Activated CD4-positive, alpha-beta T cell treated with anti-CD3 and anti-CD28 coated beads for 36 hours (primary cell): Measurements from ENCODE around the gene FRMD8. TPM values are rescaled to one million over a fixed set of nuclear protein-coding genes. Genes with fewer than 3 reads are reported as not detected.

ENCODE experiments used
- ATAC-seq: fragments of 200-7000 bp; cut with Tn5 transposase; one replicate; pipeline ENCODE4 v1.10.0; 2021; ENCODE audit warnings: mild to moderate bottlenecking, moderate library complexity
- CTCF ChIA-PET: fragments of 350-600 bp; sonication (Branson Sonifier 250); formaldehyde crosslinking; loops from one replicate; lab custom pipeline; 2021; ENCODE audit warnings: antibody characterized with exemption; lab: Charles Lee
- POLR2A ChIA-PET: fragments of 350-600 bp; sonication (Branson Sonifier 250); formaldehyde crosslinking; loops from one replicate; lab custom pipeline; 2021; ENCODE audit warnings: antibody characterized with exemption, inconsistent platforms; lab: Charles Lee
- DNase-seq: peaks from one replicate; pipeline ENCODE4 v3.0.0-alpha.2; 2020
- H3K27ac Mint-ChIP-seq: one replicate; pipeline ENCODE4 v1.8.0; 2021; ENCODE audit warnings: mixed read lengths
- H3K27me3 Mint-ChIP-seq: one replicate; pipeline ENCODE4 v1.8.0; 2021; ENCODE audit warnings: mixed read lengths
- H3K36me3 Mint-ChIP-seq: one replicate; pipeline ENCODE4 v1.8.0; 2021; ENCODE audit warnings: low read depth, mixed read lengths
- H3K4me1 Mint-ChIP-seq: one replicate; pipeline ENCODE4 v1.8.0; 2021; ENCODE audit warnings: mixed read lengths
- H3K4me3 Mint-ChIP-seq: one replicate; pipeline ENCODE4 v1.8.0; 2021; ENCODE audit warnings: mild to moderate bottlenecking, moderate library complexity, mixed read lengths
- H3K9me3 Mint-ChIP-seq: one replicate; pipeline ENCODE4 v1.8.0; 2021; ENCODE audit warnings: low read depth, mixed read lengths
- intact Hi-C, 2 experiments: fragments of 100-400 bp; cut with DNase I in 1 of 2; cut with micrococcal nuclease in 1 of 2; formaldehyde crosslinking; loops; one replicate each; pipeline versions ENCODE4 v1.14.2 to v1.15.1; 2022 to 2024; cut with DNase I, micrococcal nuclease
- total RNA-seq, 2 experiments: library from RNA; stranded (reverse); gene quantifications; one replicate each; pipeline ENCODE4 v1.2.3, GENCODE V29; 2021

Gene FRMD8
- total RNA-seq, 2 experiments from 2014 or later: 32.7 to 37.5 TPM

DNA sequence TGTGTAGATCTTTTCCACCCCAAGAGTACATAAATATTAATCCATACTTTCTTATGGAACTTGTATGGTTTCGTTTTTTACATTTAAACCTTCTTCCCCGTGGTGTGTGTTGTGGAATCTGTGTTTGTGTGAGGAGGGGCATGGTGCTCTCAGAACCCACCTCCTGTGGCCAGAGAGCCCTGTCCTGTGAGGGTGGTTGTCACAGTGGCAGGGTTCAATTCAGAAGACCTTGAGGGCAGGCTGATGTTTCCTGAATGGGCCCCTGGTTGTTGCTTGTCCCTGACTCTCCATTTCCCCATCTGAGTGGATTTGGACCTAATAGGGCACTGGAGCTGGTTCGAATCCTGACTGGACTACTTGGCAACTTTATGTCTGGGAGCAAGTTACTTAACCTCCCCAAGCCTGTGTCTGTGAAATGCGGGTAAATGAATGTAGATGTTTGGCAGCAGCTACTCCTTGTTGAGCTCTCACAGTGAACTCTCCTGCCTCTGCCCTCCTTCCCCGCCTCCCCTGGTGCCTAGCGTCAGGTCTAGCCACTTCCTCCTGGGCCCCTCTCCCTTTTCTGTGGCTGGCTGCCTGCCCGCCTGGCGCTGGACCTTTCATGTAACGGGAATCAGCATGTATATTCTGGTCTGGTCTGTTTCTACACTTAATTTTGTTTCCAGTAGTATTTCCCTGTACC is 43.4 kb downstream of the FRMD8 start:
- H3K36me3 Mint-ChIP-seq: peaks cover 78% of the 10 kb centered on the region
- DNase-seq (peak; percentile 69), ATAC-seq (no peak)
- intact Hi-C loops: loop anchor here (5.0 to 10.0 kb wide), 3 partner anchors 465 to 568 kb away; partner anchors contain the start of genes CCDC85B (in 1 of the 2) and EHD1 (in 1 of the 2)
- H3K27ac Mint-ChIP-seq: peak overlapping the region; percentile 99
- peak overlapping the region; percentile 100 for H3K4me3 Mint-ChIP-seq
- no peaks in the 10 kb centered on the region for H3K9me3 Mint-ChIP-seq
- CTCF ChIA-PET: interaction anchor here (0.7 to 1.2 kb wide), 3 partner anchors 13 to 91 kb away, joined by 3 to 7 read pairs (median 3); no protein-coding TSS in a partner anchor
- H3K27me3 Mint-ChIP-seq: no peaks in the 10 kb centered on the region
- peaks cover 81% of the 10 kb centered on the region for H3K4me1 Mint-ChIP-seq
- POLR2A ChIA-PET: interaction anchor here (0.9 to 18.5 kb wide), 4 partner anchors 8 to 68 kb away, joined by 3 to 1637 read pairs (median 4); partner anchors contain the start of gene MALAT1

DNA sequence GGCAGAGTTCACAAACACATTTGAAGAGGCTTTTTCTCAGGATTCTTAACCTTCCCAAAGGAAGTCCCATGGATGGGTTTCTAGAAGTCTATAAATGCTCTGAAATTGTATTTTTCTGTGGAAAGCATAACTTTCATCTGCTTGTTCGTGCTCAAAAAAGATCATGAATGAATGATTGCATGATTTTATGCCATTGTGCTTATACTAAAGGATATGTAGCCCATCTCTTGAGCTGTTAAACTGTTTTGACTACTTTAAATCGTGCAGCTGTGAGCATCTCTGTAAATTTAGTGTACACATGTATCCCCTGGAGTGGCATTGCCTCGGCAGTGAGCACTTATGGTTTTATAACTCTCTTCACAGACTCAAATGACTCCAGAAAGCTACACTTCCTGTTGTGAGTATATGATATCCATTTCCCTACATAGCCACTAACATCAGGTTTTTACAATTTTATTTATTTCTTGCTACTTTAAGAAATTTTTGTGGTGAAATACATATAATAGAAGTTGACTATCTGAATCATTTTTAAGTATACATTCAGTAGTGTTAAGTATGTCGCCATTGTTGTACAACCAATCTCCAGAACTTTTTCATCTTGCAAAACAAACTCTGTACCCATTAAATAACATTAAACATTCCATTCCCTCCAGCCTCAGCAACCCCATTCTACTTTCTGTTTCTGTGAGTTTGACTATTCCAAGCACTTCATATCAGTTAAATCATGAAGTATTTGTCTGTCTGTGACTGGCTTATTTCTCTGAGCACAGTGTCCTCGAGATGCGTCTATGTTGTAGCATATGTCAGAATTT is 44.2 kb downstream of the FRMD8 start:
- H3K36me3 Mint-ChIP-seq: peaks cover 78% of the 10 kb centered on the region
- ATAC-seq: peak; percentile 4
- peak overlapping the region; percentile 99 for H3K27ac Mint-ChIP-seq
- H3K27me3 Mint-ChIP-seq: no peaks in the 10 kb centered on the region
- DNase-seq: peak; percentile 46
- peak overlapping the region; percentile 100 for H3K4me3 Mint-ChIP-seq
- no peaks in the 10 kb centered on the region for H3K9me3 Mint-ChIP-seq
- ChIA-PET CTCF (interaction anchor here (0.7 to 1.2 kb wide), 3 partner anchors 14 to 90 kb away, joined by 3 to 7 read pairs (median 3); no protein-coding TSS in a partner anchor), POLR2A (interaction anchor here (0.9 to 18.5 kb wide), 4 partner anchors 9 to 68 kb away, joined by 3 to 1637 read pairs (median 4); partner anchors contain the start of gene MALAT1)
- intact Hi-C loops: no loop called here
- H3K4me1 Mint-ChIP-seq: peaks cover 85% of the 10 kb centered on the region

DNA sequence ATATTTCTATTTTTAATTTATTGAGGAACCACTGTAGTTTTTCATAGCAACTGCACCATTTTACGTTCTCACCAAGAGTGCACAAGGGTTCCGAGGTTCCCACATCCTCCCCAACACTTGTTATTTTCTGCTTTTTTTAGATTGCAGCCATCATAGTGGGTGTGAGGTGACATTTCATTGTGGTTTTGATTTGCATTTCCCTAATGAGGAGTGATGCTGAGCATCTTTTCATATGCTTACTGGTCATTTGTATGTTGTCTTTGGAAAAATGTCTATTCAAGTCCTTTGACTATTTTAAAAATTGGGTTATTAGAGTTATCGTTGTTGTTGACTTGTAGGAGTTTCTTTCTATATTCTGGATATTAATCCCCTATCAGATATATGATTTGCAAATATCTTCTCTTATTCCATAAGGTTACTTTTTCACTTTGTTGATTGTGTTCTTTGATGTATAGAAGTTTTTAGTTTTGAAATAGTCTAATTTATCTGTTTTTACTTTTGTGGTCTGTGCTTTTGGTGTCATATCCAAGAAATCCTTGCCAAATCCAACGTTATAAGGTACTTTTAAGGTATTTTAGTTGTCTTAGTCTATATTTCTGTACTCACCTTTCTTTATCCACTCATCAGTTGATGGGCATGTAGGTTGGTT is 45.1 kb downstream of the FRMD8 start:
- H3K27ac Mint-ChIP-seq: peak overlapping the region; percentile 68
- intact Hi-C loops: no loop called here
- ChIA-PET CTCF (interaction anchor here (1.5 kb wide), 1 partner anchor 15 kb away, joined by 4 read pairs; no protein-coding TSS in a partner anchor), POLR2A (no interaction called here)
- H3K9me3 Mint-ChIP-seq: no peaks in the 10 kb centered on the region
- peaks cover 89% of the 10 kb centered on the region for H3K4me1 Mint-ChIP-seq
- H3K27me3 Mint-ChIP-seq: no peaks in the 10 kb centered on the region
- DNase-seq (peak; percentile 47), ATAC-seq (no peak)
- H3K36me3 Mint-ChIP-seq: peaks cover 75% of the 10 kb centered on the region
- peak overlapping the region; percentile 54 for H3K4me3 Mint-ChIP-seq

DNA sequence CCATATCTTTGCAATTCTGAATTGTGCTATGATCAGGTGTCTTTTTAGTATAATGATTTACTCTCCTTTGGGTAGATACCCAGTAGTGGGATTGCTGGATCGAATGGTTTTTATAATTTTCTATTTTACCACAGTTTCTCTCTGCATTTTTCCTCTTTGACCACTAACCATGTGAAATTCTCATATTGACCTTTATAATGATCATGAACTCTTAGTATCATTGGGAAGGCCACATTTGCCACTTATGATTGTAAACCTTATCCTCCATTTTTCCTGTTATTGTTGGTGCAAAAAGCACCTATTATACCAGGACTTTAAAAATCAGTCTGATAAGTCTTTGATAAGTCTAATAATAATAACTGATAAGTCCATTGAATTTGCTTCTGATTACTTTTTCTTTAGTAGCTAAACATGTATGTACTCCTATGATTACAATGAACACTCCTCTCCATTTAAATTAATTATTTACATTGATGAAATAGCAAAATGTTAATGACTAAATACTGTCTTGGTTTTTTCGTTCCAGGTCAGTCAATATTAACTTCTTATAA is 45.7 kb downstream of the FRMD8 start:
- peak overlapping the region; percentile 54 for H3K4me3 Mint-ChIP-seq
- peaks cover 72% of the 10 kb centered on the region for H3K36me3 Mint-ChIP-seq
- no peak for ATAC-seq
- no peaks in the 10 kb centered on the region for H3K9me3 Mint-ChIP-seq
- DNase-seq: no peak
- H3K4me1 Mint-ChIP-seq: peaks cover 87% of the 10 kb centered on the region
- H3K27me3 Mint-ChIP-seq: no peaks in the 10 kb centered on the region
- ChIA-PET CTCF (interaction anchor here (1.5 kb wide), 1 partner anchor 16 kb away, joined by 4 read pairs; no protein-coding TSS in a partner anchor), POLR2A (interaction anchor here (0.7 kb wide), 2 partner anchors 73 to 79 kb away, joined by 3 read pairs; no protein-coding TSS in a partner anchor)
- peak overlapping the region; percentile 68 for H3K27ac Mint-ChIP-seq
- intact Hi-C loops: no loop called here

DNA sequence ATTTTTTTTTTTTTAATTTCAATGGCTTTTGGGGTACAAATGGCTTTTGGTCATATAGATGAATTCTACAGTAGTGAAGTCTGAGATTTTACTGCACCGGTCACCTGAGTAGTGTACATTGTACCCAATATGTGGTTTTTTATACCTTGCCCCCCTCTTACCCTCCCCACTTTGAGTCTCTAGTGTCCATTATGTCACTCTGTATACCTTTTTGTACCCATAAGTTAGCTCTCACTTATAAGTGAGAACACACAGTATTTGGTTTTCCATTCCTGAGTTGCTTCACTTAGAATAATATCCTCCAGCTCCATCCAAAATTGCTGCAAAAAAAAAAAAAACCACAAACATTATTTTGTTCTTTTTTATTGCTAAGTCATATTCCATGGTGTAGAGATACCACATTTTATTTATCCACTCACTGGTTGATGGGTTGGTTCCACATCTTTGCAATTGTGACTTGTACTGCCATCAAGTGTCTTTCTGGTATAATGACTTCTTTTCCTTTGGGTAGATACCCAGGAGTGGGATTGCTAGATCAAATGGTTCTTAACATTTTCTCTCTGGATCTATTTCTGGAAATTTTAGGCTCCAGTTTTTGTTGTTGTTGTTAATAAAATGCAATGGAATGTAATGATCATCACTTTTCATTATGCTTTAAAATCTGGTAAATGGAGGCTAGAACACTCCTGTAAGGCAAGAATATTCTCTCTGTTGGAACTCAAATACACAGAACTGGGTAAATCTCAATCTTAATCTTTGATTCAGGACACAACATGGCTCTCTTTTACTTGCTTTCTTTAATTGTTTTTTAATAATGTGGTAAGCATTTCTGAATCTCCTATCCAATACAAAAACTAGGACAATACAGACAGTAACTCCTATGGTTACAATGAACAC is 46.5 kb downstream of the FRMD8 start:
- no peak for ATAC-seq
- CTCF ChIA-PET: interaction anchor here (1.4 to 1.5 kb wide), 2 partner anchors 16 to 47 kb away, joined by 4 read pairs; no protein-coding TSS in a partner anchor
- no peaks in the 10 kb centered on the region for H3K27me3 Mint-ChIP-seq
- H3K4me3 Mint-ChIP-seq: peak overlapping the region; percentile 18
- POLR2A ChIA-PET: interaction anchor here (0.6 to 0.7 kb wide), 3 partner anchors 14 to 78 kb away, joined by 3 read pairs; no protein-coding TSS in a partner anchor
- H3K4me1 Mint-ChIP-seq: peaks cover 86% of the 10 kb centered on the region
- DNase-seq: peak; percentile 2
- peak overlapping the region; percentile 35 for H3K27ac Mint-ChIP-seq
- intact Hi-C loops: loop anchor here (1.0 kb wide), 2 partner anchors 17 to 67 kb away; no protein-coding TSS in a partner anchor
- H3K9me3 Mint-ChIP-seq: no peaks in the 10 kb centered on the region
- peaks cover 72% of the 10 kb centered on the region for H3K36me3 Mint-ChIP-seq

DNA sequence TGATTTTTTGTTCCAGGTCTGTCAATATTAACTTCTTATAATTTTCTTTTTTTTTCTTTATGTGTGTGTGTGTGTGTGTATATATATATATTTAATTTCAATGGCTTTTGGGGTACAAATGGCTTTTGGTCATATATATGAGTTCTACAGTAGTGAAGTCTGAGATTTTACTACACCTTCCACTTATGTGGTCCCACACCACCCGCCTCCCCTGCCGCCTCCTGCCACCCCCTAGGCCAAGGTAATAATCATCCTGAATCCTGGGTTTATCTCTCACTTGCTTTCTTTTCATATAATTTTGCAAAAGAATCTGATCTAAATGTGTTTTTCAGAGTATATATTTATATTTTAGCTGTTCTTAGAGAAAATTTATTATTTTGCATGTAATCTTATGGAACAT is 47.2 kb downstream of the FRMD8 start:
- POLR2A ChIA-PET: no interaction called here
- no peak for ATAC-seq
- peaks cover 72% of the 10 kb centered on the region for H3K36me3 Mint-ChIP-seq
- H3K4me1 Mint-ChIP-seq: peaks cover 85% of the 10 kb centered on the region
- intact Hi-C loops: loop anchor here (1.0 kb wide), 2 partner anchors 17 to 67 kb away; no protein-coding TSS in a partner anchor
- H3K9me3 Mint-ChIP-seq: no peaks in the 10 kb centered on the region
- DNase-seq: no peak
- H3K4me3 Mint-ChIP-seq: no peak overlapping the region
- no peak overlapping the region for H3K27ac Mint-ChIP-seq
- CTCF ChIA-PET: interaction anchor here (0.8 to 1.4 kb wide), 3 partner anchors 36 to 171 kb away, joined by 3 to 5 read pairs (median 4); no protein-coding TSS in a partner anchor
- no peaks in the 10 kb centered on the region for H3K27me3 Mint-ChIP-seq

DNA sequence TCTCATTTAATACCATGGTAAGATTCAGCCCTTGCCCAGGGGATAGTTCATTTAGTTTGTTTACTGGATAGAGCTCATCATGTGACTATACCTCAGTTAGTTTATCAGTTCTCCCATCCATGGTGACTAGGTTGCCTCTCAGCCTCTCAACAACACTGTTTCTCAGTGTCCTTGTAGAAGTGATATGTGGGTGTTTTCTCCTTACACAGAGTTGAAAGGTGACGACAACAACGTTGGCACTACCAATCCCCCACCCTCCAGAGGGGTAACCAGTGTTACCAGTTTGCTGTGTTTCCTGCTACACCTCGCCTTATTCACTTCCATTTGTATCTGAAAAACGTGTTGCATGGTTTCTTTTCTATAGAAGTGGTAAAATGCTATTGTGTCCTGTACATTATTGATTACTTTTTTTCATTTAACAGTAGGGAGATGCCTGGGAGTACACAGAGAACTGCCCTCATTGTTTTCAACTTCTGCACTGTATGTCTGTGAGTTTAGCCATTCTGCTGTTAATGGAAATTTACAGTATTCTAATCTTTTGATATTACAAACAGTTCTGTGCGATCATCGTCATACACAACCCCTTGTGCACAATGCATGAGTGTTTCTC is 47.7 kb downstream of the FRMD8 start:
- CTCF ChIA-PET: interaction anchor here (0.8 to 1.4 kb wide), 3 partner anchors 35 to 171 kb away, joined by 3 to 5 read pairs (median 4); no protein-coding TSS in a partner anchor
- intact Hi-C loops: no loop called here
- POLR2A ChIA-PET: no interaction called here
- H3K4me3 Mint-ChIP-seq: no peak overlapping the region
- H3K27ac Mint-ChIP-seq: no peak overlapping the region
- DNase-seq (peak; percentile 2), ATAC-seq (no peak)
- H3K27me3 Mint-ChIP-seq: no peaks in the 10 kb centered on the region
- peaks cover 77% of the 10 kb centered on the region for H3K36me3 Mint-ChIP-seq
- H3K9me3 Mint-ChIP-seq: no peaks in the 10 kb centered on the region
- H3K4me1 Mint-ChIP-seq: peaks cover 87% of the 10 kb centered on the region

DNA sequence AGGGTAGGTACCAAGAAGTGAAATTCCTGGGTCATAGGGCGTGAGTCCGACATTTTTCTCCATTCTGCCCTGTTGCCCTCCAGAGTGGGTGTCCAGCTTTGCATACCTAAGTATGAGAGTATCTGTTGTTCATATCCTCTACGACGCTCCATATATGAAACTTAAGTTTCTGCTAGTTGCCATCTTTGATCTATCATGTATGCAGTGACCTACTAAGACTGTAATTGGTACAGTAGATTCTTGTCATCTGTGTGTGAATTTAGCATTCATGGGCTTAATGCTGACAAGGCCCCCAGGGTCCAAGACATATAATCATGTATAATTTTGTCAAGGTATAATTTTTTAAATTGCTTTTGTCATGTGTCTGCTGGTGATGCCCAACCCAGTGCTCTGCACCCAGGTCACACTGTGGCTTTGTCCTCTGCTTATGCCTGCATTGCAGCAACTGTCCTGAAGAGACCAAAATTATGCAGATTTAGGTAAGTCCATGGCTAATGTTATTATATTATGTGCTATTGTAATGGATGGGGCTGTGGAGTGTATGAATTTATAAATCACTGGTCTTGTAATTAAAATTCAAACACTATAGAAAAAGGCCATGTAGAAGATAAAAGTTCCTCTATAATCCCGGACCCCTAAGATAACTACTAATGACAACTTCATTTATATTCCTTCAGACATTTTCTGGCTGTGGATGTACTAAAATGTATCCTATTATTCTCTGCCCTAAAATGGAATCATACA is 48.4 kb downstream of the FRMD8 start:
- CTCF ChIA-PET: interaction anchor here (0.7 to 1.4 kb wide), 3 partner anchors 35 to 119 kb away, joined by 3 to 4 read pairs (median 3); no protein-coding TSS in a partner anchor
- ATAC-seq: no peak
- peaks cover 79% of the 10 kb centered on the region for H3K36me3 Mint-ChIP-seq
- H3K27me3 Mint-ChIP-seq: no peaks in the 10 kb centered on the region
- DNase-seq: peak; percentile 1
- H3K4me1 Mint-ChIP-seq: peaks cover 87% of the 10 kb centered on the region
- intact Hi-C loops: no loop called here
- H3K4me3 Mint-ChIP-seq: no peak overlapping the region
- no peaks in the 10 kb centered on the region for H3K9me3 Mint-ChIP-seq
- no peak overlapping the region for H3K27ac Mint-ChIP-seq
- POLR2A ChIA-PET: interaction anchor here (1.0 kb wide), 1 partner anchor 9 kb away, joined by 3 read pairs; no protein-coding TSS in a partner anchor

DNA sequence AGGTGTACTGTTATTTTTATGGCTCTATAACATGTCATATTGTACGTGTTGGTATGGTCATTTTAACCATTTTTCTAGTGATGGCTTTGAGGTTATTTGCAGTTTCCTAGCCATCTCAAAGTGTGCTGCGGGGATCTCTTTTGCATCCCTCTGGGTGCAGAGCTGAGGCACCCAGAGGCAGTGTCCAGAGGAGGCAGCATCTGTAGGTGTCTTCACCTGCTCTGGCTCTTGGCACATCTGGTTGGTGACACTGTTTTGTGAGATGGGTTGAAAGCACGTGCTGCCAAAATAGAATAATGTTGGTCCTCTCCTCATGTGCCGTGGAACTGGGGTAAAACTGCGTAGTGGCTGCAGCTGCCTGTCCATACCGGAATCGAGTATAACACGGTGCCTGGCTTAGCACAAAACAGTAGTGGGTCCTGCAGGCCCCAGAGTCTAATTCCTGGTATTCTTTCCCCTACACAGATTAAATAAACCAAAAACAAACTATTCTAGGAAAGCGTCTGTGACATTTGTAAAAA is 49.0 kb downstream of the FRMD8 start:
- DNase-seq (peak; percentile 2), ATAC-seq (no peak)
- CTCF ChIA-PET: interaction anchor here (0.7 to 1.3 kb wide), 2 partner anchors 19 to 119 kb away, joined by 3 to 4 read pairs; no protein-coding TSS in a partner anchor
- Mint-ChIP-seq H3K4me1 (peaks cover 87% of the 10 kb centered on the region), H3K27ac (peak overlapping the region; percentile 29), H3K9me3 (no peaks in the 10 kb centered on the region), H3K36me3 (peaks cover 77% of the 10 kb centered on the region), H3K27me3 (no peaks in the 10 kb centered on the region), H3K4me3 (no peak overlapping the region)
- intact Hi-C loops: no loop called here
- POLR2A ChIA-PET: interaction anchor here (1.0 kb wide), 1 partner anchor 10 kb away, joined by 3 read pairs; no protein-coding TSS in a partner anchor
